D721Med (cell line): Measurements from ENCODE around the gene GRM7.

Experiments used
- DNase-seq: peaks from one replicate; pipeline ENCODE4 v3.0.0; 2011; ENCODE audit warnings: low spot score; ENCODE audit not compliant: insufficient read length
- FAIRE-seq: peaks from 2 replicates; lab custom pipeline; 2011; peaks lifted over from hg19 to GRCh38; lab: Jason Lieb, UNC
- TF ChIP-seq, protein P1 (sequence below): IDR thresholded peaks from 2 replicates; pipeline ENCODE4 v1.5.1; 2012; ENCODE audit warnings: mild to moderate bottlenecking, control low read depth; ENCODE audit not compliant: insufficient read depth; ENCODE audit errors: missing control alignments

Gene GRM7

DNA sequence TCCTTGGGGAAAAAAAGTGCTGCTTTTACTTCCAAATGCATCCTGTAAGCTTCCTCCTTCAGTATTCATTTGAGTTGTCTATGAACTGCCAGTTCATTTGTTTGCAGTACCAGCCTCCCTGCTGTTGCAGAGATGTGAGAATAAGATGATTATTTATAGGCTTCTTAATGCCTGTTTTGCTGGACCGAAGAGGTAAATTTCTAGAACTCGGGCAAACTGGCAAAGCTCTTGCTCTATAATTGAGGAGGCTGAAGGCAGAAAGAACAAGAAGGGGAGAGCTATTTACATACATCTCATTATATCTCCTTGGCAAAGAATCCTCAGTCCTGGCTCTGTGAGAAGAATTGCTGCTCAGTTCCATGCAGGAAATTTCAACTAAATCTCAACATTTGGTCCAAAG lies 790.4 kb downstream of the GRM7 start:
- no peak for DNase-seq
- no peak for FAIRE-seq
- TF ChIP-seq, protein P1, sequence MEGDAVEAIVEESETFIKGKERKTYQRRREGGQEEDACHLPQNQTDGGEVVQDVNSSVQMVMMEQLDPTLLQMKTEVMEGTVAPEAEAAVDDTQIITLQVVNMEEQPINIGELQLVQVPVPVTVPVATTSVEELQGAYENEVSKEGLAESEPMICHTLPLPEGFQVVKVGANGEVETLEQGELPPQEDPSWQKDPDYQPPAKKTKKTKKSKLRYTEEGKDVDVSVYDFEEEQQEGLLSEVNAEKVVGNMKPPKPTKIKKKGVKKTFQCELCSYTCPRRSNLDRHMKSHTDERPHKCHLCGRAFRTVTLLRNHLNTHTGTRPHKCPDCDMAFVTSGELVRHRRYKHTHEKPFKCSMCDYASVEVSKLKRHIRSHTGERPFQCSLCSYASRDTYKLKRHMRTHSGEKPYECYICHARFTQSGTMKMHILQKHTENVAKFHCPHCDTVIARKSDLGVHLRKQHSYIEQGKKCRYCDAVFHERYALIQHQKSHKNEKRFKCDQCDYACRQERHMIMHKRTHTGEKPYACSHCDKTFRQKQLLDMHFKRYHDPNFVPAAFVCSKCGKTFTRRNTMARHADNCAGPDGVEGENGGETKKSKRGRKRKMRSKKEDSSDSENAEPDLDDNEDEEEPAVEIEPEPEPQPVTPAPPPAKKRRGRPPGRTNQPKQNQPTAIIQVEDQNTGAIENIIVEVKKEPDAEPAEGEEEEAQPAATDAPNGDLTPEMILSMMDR, result no peak

DNA sequence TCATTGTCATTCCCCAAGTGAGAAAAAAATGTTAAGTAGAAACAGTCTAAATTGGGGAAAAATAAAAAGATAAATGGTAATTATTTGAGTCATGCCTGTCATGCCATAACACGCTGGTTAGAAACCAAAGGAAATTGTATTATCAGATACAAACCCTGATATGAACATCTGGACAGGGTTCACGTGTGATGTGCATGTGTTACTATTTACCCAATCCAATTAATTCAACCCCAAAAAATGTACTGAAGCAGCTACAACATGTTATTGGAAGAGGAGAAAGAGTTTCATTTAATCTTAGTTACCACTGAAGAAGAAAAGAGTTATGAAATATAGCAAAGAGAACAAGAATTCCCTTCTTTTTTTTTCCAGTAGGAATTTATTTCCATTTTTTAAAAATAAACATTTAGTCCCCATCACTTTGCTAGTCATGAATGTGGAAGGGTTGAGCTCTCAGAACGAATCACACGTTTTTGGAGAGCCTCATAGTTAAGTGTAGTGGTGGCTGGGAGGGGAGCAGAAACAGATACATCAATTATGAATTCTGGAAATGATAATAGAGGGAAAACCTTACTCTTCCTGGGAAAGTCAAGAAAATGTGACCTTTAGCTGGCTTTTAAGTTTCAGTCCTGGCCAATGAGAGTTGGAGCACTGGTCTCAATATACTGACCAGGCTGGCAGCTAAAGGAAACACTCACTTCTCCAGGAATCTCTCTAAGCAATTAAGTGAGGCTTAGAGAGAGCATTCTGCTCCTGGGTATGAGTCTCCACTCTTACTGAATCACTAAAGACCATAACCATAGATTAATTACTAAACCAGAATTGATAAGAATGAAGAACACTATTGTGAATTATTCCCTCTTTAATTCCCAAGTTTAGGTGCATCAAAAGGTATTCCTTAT lies 796.5 kb downstream of the GRM7 start:
- TF ChIP-seq, protein P1, result no peak
- no peak for FAIRE-seq
- DNase-seq, result no peak

DNA sequence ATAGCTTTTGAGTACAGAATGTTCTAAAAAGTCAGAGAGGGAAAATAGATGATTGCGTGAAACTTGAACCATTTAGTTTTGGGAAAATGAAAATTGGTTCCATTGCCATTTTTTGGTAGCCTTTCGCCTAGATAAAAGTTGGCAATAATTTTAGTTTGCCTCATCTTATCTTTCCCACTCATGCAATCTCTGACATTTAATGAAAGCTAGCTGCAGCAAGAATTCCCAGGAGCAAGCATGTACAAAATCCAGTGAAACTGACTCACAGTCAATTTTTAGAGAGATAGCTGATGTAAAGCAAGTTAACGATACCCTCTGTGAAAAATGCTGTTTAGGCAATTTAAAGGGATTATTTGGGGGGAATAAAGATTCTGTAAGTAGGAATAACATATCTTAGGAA lies 797.4 kb downstream of the GRM7 start:
- TF ChIP-seq, protein P1, result no peak
- no peak for DNase-seq
- peak; percentile 41 for FAIRE-seq

DNA sequence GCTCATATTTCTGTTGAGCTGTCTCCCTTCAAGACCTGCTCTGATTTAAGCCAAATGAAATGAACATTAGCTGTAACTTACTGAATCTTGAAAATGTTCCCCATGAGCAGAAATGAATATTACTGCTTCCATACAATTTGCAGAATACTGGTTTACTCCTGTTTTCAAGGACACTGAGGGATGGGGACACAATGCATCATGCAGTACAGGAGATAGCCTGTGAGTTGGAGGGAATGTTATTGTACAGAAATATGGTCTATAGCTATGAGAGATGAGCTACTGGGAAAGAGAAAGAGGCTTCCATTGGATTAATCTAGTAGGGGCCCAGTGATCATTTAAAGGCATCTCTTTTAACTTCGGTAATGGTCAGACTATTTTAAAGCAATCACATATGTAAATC lies 798.2 kb downstream of the GRM7 start:
- TF ChIP-seq, protein P1, result no peak
- no peak for DNase-seq
- FAIRE-seq, result no peak

DNA sequence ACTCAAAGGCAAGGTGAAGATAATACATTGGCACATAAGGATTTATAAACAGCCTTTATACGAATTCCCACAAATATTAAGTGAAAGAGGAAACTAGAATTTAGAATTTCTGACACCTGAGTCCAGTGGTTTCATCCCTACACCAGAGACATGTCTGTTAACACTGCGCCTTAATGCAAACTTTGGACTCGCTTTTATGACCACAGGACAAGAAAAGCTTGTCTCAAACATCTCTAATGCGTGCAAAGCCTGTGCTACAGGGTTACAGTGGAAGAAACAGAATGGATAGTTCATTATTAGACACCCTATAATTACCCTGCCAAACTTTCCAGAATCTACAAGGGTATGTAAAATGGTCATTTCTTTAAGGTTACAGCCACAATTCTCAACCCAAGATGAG lies 802.9 kb downstream of the GRM7 start:
- FAIRE-seq, result no peak
- TF ChIP-seq, protein P1, result no peak
- no peak for DNase-seq

DNA sequence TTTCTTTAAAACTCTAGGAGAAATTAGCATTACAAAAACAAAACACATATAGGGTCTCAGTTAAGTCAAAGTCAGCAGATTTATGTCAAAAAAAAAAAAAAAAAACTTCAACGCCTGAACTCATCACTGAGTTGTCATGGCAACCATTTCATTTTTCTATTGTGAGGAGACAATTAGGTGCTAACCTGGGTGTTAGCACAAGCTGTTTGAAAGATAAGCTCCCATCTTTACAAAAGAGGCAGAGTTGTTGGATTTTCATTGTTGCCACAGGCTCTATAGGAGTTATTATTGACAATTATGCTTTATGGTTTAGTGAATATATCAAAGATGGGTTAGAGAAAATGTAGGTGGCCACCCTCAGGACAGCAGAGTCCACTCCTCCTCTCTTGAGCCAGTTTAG lies 806.9 kb downstream of the GRM7 start:
- DNase-seq (no peak), FAIRE-seq (no peak)
- TF ChIP-seq, protein P1, result no peak

- DNase-seq (no peak), FAIRE-seq (no peak)
- TF ChIP-seq, protein P1, result no peak
Measured at GRCh38 chr3:7669641-7670040, 808.7 kb downstream of the GRM7 start.
